Measurements from ENCODE around the gene WDR5B. TPM values are rescaled to one million over a fixed set of nuclear protein-coding genes. Genes with fewer than 3 reads are reported as not detected.

WDR5B gene
- total and polyA plus RNA-seq, 2 donors from 2014 or later: 3.8 to 8.8 TPM

DNA sequence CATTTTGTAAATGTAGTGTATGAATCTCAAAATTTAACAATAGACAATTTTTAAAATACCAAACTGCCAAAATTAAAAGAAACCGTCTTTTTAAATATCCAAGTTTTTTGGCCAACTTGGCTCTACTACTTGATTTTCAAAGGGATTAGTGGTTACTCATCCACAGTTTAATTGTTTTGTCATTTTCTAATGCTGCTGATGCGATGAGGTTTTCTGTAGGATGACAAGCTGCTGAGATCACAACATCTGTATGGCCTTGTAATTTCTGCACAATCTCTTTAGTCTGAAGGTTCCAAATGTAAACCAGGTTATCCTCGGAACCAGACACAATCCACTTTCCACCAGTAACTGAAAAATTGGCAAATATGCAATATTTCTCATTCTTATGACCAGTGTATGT, 1.5 kb downstream of the WDR5B start:
- intact Hi-C loops (cut with DNase I): no loop called here
- Histone ChIP-seq H3K27ac (ENCODE audit: low read depth in 2 of 2, low read length in 2 of 2) (no peak overlapping the region), H3K27me3 (ENCODE audit: control insufficient read depth, insufficient read depth, low read length) (no peaks in the 10 kb centered on the region), H3K36me3 (ENCODE audit: control insufficient read depth in 2 of 3, insufficient read depth in 3 of 3, low read length in 3 of 3) (peaks cover 3 to 17% (median 3%) of the 10 kb centered on the region in 3 donors), H3K9ac (ENCODE audit: low read length in 3 of 3) (no peak overlapping the region), H3K4me3 (ENCODE audit: low read length in 3 of 3) (peak overlapping the region in 1 of 3 donors; percentile 1), H3K9me3 (ENCODE audit: control insufficient read depth in 2 of 3, insufficient read depth in 1 of 3, low read length in 3 of 3) (no peaks in the 10 kb centered on the region), H3K4me1 (ENCODE audit: control insufficient read depth in 2 of 3, insufficient read depth in 2 of 3, low read depth in 1 of 3, low read length in 3 of 3) (peaks cover 3 to 15% (median 12%) of the 10 kb centered on the region in 3 donors)
- DNase-seq: no peak
- TF ChIP-seq, protein P1, sequence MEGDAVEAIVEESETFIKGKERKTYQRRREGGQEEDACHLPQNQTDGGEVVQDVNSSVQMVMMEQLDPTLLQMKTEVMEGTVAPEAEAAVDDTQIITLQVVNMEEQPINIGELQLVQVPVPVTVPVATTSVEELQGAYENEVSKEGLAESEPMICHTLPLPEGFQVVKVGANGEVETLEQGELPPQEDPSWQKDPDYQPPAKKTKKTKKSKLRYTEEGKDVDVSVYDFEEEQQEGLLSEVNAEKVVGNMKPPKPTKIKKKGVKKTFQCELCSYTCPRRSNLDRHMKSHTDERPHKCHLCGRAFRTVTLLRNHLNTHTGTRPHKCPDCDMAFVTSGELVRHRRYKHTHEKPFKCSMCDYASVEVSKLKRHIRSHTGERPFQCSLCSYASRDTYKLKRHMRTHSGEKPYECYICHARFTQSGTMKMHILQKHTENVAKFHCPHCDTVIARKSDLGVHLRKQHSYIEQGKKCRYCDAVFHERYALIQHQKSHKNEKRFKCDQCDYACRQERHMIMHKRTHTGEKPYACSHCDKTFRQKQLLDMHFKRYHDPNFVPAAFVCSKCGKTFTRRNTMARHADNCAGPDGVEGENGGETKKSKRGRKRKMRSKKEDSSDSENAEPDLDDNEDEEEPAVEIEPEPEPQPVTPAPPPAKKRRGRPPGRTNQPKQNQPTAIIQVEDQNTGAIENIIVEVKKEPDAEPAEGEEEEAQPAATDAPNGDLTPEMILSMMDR (IDR thresholded peaks at IDR 0.05; ENCODE audit: borderline replicate concordance, extremely low read depth, insufficient read depth): no peak
- no peak for FAIRE-seq

DNA sequence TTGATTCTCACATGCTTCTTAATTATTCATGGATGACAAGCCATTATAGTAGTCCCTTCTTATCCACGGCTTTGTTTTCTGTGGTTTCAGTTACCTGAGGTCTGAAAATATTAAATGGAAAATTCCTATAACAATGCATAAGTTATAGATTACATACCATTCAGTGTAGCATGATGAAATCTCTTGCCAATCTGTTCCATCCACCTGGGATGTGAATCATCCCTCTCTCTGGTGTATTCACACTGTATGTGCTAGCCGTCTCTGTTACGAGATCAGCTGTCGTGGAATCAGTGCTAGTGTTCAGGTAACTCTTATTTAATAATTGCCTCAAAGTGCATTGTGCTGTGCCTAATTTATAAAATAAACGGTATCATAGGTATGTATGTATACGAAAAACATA, 5.2 kb downstream of the WDR5B start:
- Histone ChIP-seq H3K9ac (ENCODE audit: low read length in 3 of 3) (no peak overlapping the region), H3K4me3 (ENCODE audit: low read length in 3 of 3) (no peak overlapping the region), H3K9me3 (ENCODE audit: control insufficient read depth in 2 of 3, insufficient read depth in 1 of 3, low read length in 3 of 3) (no peaks in the 10 kb centered on the region), H3K4me1 (ENCODE audit: control insufficient read depth in 2 of 3, insufficient read depth in 2 of 3, low read depth in 1 of 3, low read length in 3 of 3) (peaks cover 3 to 10% (median 6%) of the 10 kb centered on the region in 3 donors), H3K27ac (ENCODE audit: low read depth in 2 of 2, low read length in 2 of 2) (no peak overlapping the region), H3K27me3 (ENCODE audit: control insufficient read depth, insufficient read depth, low read length) (no peaks in the 10 kb centered on the region), H3K36me3 (ENCODE audit: control insufficient read depth in 2 of 3, insufficient read depth in 3 of 3, low read length in 3 of 3) (peaks cover 6 to 49% (median 18%) of the 10 kb centered on the region in 3 donors)
- no peak for DNase-seq
- FAIRE-seq: no peak
- TF ChIP-seq, protein P1 (IDR thresholded peaks at IDR 0.05; ENCODE audit: borderline replicate concordance, extremely low read depth, insufficient read depth): no peak
- intact Hi-C loops (cut with DNase I): no loop called here

DNA sequence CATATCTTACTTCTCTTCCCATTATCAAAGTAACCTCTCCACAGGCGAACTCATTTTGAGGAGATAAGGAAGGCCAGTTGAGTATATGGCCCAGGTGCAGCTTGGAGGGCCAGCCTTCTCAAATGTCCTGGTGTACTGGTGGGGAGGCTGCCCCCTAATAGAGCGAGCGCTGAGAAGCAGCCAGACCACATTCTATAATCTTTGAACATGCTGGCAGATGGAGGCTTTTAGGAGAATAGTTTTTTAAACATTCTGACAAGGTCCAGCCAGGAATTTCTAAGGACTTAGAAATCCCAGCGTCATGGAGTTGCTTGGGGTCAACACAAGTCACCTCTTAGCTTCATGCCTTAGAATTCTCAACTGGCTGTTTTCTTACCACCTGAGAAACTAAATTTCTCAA, 5.8 kb downstream of the WDR5B start:
- no peaks in the 10 kb centered on the region for H3K27me3 ChIP-seq (ENCODE audit: control insufficient read depth, insufficient read depth, low read length)
- intact Hi-C loops (cut with DNase I): no loop called here
- TF ChIP-seq, protein P1 (IDR thresholded peaks at IDR 0.05; ENCODE audit: borderline replicate concordance, extremely low read depth, insufficient read depth): no peak
- no peak overlapping the region for H3K4me3 ChIP-seq (ENCODE audit: low read length in 3 of 3)
- peaks cover 2 to 7% (median 4%) of the 10 kb centered on the region in 3 donors for H3K4me1 ChIP-seq (ENCODE audit: control insufficient read depth in 2 of 3, insufficient read depth in 2 of 3, low read depth in 1 of 3, low read length in 3 of 3)
- no peak overlapping the region for H3K27ac ChIP-seq (ENCODE audit: low read depth in 2 of 2, low read length in 2 of 2)
- H3K9ac ChIP-seq (ENCODE audit: low read length in 3 of 3): no peak overlapping the region
- no peak for DNase-seq
- peaks cover 6 to 54% (median 20%) of the 10 kb centered on the region in 3 donors for H3K36me3 ChIP-seq (ENCODE audit: control insufficient read depth in 2 of 3, insufficient read depth in 3 of 3, low read length in 3 of 3)
- no peaks in the 10 kb centered on the region for H3K9me3 ChIP-seq (ENCODE audit: control insufficient read depth in 2 of 3, insufficient read depth in 1 of 3, low read length in 3 of 3)
- FAIRE-seq: no peak

DNA sequence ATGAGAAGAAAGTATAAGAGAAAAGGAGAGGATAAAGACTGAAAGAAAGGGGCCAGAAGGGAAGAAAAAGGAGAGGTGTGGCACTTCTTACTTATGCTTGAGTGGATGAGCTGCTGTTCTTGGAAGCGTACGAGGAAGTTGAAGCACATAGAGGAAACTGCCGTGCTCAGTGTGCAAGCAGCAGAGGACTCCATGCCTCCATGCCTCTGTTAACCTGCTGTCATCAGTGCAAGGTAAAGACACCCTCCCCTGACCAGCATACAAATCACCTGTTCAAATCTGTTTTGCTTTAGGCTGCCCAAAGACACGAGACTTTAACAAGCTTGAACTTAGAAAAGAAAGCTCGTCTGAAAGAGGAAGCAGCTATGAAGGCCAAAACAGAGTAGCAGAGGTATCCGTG, 6.4 kb downstream of the WDR5B start:
- intact Hi-C loops (cut with DNase I): no loop called here
- TF ChIP-seq, protein P1 (IDR thresholded peaks at IDR 0.05; ENCODE audit: borderline replicate concordance, extremely low read depth, insufficient read depth): no peak
- H3K4me1 ChIP-seq (ENCODE audit: control insufficient read depth in 2 of 3, insufficient read depth in 2 of 3, low read depth in 1 of 3, low read length in 3 of 3): peaks cover 0 to under 1% (median 0%) of the 10 kb centered on the region in 3 donors
- FAIRE-seq: no peak
- H3K27me3 ChIP-seq (ENCODE audit: control insufficient read depth, insufficient read depth, low read length): no peaks in the 10 kb centered on the region
- H3K9me3 ChIP-seq (ENCODE audit: control insufficient read depth in 2 of 3, insufficient read depth in 1 of 3, low read length in 3 of 3): no peaks in the 10 kb centered on the region
- H3K36me3 ChIP-seq (ENCODE audit: control insufficient read depth in 2 of 3, insufficient read depth in 3 of 3, low read length in 3 of 3): peaks cover 6 to 58% (median 26%) of the 10 kb centered on the region in 3 donors
- H3K27ac ChIP-seq (ENCODE audit: low read depth in 2 of 2, low read length in 2 of 2): no peak overlapping the region
- no peak overlapping the region for H3K9ac ChIP-seq (ENCODE audit: low read length in 3 of 3)
- DNase-seq: no peak
- H3K4me3 ChIP-seq (ENCODE audit: low read length in 3 of 3): no peak overlapping the region

Measured in kidney (tissue), 14 donors.